ENCODE data around the gene WDFY2.
"Not testable (repeated sequence)": the region's sequence is repeated elsewhere in the genome, so short reads cannot be mapped to it uniquely, and the experiment has no call there.

The WDFY2 gene

DNA sequence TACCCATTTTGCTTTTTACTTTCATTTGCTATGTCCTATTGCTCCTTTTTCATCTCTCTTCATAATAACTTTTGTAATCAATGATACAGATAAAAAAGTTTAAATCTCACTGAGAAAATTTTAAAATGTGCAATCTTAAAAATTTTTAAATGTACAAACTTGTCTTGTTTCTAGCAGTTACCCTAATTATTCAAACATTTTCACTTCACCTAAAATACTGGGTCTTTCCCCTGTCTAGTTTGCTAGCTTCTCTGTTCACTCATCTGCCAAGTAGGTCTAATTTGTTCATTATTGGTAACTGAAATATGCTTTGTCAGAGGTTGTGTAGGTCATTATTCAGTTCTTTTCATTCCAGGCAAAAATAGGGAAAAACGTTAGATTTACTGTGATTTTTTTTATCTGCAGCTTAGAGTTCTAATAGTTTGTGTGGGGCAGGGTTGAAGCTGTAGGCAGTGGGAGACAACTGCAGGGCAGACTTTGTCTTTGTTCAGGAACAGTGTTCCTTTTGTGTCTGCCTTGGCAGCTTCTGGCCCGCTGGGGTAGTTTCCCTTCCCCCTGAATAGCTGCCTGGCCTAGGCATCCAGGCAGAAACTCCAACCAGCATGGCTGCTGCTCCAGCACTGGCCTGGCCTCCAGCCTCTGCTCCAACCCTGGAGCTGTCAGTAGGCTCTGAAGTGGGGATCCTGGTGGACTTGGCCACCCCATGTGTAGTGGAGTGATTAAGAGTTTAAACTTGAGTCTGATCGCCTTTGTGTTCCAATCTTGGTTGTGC, 48.5 kb downstream of the WDFY2 start:
- no peak for DNase-seq (ENCODE audit: low read depth in 2 of 2)

DNA sequence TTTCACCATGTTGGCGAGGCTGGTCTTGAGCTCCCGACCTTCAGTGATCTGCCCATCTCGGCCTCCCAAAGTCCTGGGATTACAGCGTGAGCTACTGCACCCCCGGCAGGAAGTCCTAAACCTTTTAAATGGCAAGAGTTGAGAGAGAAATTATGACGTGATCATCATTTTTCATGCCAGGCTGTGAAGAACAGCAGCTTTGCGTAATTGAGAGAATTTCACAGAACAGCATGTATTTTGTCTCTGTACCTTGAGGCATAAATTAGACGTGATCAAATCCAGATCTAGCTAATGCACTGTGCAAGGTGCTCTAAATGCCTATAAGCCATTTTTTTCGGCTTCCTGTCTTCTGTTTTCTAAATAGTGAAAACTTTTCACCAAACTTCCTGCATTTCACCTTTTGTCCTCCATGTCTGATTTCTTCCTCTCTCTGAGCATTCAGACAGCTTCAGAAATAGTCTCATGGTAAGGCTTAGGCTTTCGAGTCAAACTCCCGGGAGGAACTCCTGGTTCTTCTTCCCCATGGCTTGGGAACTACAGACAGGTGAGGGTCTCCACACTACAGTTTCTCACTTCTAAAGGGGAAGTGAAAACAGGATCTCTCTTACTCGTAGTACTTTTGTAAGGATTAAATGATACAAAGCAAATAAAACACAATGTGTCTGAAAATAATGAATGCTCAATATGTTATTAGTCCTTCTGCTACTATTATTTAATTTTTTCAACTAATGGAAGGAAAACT, 51.0 kb downstream of the WDFY2 start:
- no peak for DNase-seq (ENCODE audit: low read depth in 2 of 2)

DNA sequence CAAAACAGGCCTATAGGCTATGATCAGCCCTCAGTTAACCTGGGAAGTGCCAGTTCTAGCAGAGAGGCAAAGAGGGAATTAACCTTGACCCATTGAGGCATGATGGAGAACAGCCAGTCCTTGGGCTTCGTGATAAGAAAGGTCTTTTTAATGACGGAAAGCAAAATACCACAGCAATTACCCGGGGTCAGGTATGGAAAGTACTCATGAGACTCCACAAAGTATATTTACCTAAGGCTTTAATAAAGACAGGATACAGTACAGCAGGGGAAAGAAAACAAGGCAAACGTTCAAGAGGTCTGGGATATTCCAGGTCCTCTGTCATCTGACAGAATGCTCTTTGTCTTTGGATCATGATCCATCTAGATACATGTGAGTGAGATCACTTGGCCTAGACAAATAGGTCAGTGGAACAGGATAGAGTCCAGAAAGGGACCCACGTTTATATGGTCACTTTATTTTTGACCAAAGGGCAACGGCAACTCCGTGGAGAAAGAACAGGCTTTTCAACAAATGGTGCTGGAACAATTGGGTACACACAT, 52.2 kb downstream of the WDFY2 start:
- DNase-seq (ENCODE audit: low read depth in 2 of 2), result no peak

DNA sequence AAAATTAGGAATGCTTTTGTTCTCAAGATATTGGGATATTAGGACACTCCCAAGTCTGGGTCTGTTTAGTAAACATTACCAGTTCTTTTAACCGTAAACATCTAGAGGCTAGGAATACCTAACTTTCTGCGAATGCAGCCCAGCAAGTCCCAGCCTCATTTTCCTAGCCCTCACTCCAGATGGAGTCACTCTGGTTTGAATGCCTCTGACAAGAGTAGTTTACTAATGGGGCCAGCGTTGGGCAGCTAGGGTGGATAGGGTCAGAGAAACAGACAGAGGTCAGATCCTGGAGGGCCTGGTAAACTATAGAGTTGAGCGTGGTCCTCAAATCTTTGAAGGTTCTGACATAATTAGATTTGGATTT, 53.6 kb downstream of the WDFY2 start:
- DNase-seq (ENCODE audit: low read depth in 2 of 2), result no peak

DNA sequence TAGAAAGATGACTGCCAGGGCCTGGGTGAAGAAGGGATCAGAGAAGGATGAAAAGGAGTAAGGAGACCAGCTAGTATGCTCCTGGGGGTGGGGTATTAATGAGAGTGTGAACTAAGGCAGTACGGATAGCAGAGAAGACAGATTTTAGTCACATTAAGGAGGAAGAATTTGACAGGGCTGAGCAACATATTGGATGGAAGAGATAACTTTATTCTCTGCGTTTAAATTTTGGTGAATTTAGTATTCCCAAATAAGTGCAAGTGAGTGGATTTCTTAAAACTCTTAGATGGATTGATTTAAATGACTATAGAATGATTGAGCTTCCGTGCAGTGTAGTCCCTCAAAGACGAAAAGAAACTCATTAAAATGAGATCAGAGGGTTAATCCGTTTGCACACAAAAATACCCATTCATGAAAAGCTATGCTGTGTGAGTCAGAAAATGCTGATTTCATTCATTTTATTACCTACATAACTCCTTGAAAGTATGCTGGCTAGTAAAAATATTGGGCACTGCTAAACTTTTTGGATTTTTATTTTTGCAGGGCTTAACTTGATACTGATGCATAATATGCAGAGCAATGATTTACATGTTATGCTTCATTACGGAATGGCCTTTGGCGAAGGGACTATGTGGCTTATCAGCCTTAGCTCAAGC, 54.1 kb downstream of the WDFY2 start:
- DNase-seq (ENCODE audit: low read depth in 2 of 2), result no peak

DNA sequence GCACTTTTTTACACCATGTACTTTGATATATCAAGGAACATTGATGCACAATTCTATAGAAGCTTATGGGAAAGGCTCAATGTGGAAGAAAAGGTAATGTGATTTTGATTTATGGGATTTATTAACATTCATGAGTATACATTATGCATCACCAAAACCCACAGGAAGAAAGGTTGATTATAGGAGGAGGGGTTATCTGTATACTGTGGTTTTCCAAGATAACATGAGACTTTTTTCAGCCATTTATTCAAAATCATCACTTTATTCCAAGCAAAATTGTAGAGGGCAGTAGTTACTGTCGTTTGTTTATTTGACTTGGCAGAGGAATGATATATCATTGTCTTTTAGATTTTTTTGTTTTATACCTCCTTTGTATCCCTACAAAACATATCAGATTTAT, 54.9 kb downstream of the WDFY2 start:
- DNase-seq (ENCODE audit: low read depth in 2 of 2), result no peak

DNA sequence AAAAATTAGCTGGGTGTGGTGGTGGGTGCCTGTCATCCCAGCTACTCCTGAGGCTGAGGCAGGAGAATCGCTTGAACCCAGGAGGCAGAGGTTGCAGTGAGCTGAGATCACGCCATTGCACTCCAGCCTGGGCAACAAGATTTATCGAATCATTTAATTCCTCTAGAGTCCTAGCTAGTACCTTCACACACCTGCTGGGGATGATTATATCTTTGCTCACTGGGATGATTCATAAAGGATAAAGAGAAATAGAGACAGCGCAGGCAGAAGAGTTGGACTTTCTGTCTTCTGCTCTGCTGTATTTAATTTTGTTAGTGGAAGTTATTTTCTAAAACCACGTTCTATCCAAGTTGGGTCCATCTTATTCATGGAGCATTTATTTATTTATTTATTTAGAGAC, 56.4 kb downstream of the WDFY2 start:
- DNase-seq (ENCODE audit: low read depth in 2 of 2), result not testable (repeated sequence)

DNA sequence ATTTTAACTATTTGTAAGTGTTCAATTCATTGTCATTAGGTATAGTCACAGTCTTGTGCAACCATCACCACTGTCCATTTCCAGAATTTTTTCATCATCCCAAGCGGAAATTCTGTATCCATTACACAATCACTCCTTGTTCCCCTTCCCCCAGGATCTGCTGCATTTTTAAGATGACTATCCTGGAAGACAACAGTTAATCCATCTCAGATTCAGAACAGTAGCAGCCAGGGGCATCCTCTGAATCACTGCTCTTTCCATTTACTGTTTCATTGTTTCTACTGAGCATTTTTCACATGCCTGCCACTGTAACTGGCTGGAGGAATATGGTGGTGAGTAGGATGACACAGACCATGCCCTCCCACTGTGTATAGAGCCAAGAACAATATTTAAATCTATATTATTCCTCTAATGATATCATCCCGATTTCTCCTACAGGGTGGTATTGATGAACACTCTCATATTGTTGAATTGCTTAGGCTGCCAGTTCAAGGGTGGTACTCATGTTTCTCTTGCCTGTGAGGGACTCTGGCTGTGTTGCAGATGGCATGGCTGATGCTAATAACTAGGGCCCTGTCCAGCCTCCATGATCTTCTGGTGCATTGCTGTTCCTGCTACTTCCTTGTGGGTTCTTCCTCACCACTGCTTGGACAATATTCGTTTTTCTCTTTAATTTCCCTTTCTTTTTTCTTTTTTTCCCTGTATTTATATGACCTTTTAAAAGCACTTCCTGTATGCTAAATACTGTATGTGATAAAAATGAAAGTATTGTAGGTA, 59.0 kb downstream of the WDFY2 start:
- DNase-seq (ENCODE audit: low read depth in 2 of 2), result no peak

DNA sequence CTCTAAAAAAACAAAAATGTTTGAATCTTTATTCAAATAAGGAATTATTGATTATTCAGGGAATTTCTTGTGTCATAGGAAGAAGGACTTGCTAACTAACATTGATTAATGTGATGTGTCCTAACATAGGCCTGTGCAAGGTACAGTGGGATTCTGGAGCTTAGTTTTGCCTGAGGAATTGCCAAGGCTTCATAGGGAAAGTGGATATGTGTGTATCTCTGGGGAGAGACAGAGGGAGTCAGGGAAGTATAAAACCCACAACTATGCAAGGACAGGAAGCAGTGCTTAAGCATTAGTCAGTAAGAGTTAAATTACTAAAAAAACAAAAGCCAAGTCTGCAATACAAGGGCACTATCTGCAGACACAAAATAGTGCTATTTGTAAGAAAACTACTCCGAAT, 59.6 kb downstream of the WDFY2 start:
- DNase-seq (ENCODE audit: low read depth in 2 of 2), result no peak

DNA sequence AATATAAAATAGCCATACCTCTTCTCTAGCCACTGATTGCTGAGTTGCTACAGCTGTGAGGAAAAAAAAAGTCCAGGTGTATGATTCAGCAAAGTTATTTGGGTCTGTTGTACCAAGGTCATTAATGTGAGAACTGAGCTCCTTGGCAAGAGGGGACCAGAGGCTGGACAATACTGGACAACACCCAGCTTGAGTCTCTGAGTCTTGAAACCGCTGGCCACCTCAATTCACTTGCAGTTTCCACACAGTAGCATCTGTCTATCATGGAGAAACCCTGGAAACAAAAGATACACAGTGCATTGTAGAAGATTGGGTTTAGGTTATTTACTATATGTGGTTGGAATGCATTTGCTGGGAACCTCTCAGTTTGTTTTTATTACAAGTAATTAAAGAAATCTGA, 60.4 kb downstream of the WDFY2 start:
- no peak for DNase-seq (ENCODE audit: low read depth in 2 of 2)

DNA sequence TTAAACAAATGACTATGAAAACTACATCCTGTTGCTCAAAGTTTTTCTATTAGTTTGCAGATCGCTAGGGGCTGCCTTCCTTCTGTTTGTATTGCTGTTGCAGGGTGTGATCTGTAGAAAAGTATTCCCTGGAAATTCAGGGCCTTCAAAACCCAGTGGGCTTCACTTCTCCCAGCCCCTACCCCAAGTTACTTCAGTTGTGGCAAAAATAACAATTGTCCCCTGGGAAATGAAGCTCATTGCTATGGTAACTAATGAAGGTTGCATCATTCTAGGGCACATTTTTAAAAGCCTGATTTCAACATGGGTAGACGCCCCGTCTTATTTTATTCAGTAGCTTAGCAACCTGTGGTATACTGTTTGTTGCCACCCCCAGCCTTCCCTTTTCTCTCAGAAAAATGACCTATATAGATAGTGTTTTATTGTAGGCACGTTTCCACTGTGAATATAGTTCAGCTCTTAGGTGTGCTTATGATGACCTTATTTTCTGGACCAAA, 60.9 kb downstream of the WDFY2 start:
- no peak for DNase-seq (ENCODE audit: low read depth in 2 of 2)

DNA sequence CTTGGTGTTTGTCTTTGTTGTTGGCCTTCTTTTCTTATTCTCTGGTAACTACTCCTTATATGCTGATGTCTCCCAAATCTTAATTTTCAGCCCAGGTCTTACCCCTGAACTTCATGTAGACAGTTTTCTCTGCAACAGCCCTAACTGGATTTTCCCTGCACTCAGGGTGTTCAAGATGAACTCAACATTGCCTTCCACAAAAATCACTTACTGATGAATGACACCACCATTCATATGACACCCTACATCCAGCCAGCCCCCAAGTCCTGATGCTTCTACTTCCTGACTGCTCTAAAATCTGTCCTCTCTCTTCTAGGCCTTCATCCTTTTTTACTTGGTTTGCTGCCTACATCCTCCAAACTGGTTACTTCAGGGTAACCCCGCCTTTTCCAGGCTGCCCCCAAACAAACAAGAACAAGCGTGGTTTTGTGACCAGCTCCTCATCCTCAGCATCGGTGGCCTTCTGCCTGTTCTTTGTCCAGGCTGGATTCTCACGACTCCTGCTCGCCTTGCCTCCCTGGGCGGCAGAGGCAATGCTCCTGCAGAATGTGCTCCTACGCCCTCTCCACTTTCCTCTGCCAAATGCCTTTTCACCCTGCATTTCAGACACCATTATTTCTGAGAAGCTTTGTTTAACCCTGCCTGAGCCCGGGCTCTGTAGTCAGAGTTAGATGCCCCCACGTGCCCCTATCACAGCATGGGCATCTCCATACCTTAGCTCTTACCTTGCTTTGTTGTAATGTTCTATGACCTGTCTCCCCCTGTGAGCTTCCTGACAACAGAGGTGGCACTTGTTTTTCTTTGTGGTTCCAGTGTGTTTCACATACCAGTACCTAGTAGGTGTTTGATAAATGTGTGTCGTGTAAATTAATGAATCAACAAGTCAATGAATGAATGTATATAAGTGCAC, 61.8 kb downstream of the WDFY2 start:
- no peak for DNase-seq (ENCODE audit: low read depth in 2 of 2)

DNA sequence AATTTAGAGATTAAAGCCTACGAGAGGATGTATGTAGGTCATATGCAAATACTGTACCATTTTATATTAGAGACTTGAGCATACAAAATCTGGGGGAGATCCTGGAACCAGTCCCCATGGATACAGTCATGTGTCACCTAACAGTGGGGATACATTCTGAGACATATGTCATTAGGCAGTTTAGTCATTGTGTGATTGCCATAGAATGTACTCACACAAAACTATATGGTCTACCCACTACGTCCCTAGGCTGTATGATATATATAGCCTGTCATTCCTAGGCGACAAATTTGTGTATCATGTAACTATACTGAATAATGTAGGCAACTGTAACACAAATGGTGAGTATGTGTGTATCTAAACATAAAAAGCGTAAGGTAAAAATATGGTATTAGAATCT, 62.8 kb downstream of the WDFY2 start:
- no peak for DNase-seq (ENCODE audit: low read depth in 2 of 2)

DNA sequence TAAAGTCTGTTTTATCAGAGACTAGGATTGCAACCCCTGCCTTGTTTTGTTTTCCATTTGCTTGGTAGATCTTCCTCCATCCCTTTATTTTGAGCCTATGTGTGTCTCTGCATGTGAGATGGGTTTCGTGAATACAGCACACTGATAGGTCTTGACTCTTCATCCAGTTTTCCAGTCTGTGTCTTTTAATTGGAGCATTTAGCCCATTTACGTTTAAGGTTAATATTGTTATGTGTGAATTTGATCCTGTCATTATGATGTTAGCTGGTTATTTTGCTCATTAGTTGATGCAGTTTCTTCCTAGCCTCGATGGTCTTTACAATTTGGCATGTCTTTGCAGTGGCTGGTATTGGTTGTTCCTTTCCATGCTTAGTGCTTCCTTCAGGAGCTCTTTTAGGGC, 67.9 kb downstream of the WDFY2 start:
- DNase-seq (ENCODE audit: low read depth in 2 of 2), result not testable (repeated sequence)

DNA sequence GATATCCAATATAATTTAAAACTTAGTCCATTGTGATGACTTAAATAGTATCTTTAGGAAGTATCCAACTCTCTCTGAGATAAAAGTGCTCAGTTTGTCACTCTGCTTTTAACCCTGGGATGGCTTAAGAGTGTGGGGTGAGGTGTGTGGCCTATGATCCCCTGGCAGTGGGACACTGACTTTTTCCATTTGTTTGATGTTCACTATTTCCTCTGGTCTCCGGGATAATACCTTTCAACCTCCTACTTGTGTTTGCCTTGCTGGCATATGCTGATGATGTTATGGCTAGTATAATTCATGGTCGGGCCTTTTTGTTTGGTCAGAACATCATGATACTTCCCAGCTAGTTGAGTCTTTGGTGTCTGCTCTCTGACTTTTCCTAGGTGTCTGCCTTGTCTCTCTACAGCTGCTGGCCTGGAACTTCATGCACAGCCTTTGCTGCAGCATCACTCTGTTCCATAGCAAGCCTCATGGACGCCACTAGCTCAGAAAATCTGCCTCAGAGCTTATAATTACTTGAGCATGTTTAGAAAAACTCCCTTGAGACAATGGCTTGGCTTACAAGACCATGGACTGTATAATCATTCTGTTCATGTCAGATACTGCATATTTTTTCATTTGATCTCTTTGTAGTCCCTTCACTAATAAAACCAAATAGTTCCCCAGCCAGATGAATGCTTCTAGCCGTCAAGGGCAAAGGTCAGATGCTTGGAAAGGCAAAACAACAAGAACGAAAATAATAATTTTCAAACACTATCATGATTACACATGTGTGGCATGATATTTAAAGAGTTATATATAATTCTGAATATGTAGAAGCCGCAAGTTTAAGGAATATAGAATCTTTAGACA, 75.2 kb downstream of the WDFY2 start:
- DNase-seq (ENCODE audit: low read depth in 2 of 2), result no peak

DNA sequence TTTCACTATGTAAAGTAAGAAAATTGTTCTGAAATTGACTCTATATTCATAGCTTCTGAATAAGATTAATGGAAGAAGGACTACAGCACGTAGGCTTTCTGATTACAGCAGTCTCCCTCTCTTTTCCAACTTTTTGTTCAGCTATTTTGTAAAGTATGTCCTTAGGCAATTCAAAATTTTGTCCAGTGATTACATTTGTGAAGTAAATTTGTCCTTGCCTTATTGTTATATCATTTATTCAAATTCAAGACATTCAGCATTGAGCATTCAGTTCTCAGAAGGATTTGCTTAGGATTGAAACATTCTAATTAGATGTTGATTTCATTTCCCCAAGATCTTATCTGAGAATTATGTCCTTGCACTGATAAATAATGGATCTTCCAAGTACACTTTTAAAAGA, 76.6 kb downstream of the WDFY2 start:
- DNase-seq (ENCODE audit: low read depth in 2 of 2), result no peak

DNA sequence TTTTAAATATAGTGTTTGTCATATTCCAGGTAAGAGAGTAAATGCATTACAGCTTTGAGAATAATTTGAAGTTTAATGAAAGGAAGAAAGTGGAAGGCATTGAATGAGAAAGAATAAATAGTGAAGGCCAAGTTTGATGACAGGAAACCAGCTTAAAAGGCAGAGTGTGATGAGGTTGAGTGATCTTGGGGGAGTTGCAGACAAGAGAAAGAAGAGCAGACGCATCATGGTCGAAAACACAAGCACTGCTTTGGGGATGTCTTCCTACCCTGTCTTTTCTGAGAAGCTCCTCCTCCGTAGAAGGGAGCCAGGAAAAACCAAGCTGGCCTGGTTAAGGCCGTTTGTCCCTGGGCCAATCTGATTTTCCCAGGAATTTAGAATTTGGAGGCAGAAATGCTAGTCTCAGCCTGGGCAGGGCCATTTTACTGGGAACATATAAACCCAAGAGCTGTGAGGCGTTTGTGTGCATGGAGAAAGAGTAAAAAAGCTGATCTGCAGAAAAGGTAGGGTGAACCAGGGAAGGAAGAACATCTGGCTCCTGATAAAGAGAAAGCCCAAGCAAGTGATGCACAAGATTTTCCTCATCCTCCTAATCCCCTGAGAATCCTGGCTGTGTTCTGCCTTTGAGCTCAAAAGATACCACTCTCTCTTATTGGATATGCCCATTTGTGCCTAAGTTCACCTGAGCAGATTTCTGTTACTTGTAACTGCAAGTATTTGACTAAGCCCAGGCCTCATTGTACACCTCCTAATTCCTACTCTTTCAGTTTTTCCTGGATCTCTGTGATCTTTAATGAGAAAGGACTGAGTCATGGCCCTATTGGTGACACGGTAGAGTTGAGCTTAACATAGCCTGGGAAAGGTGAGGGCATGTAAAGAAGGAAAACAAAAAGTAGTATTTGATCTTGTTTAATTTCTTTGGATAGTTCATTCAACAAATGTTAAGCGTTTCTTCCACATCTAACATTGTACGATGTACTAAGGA, 80.0 kb downstream of the WDFY2 start:
- no peak for DNase-seq (ENCODE audit: low read depth in 2 of 2)

DNA sequence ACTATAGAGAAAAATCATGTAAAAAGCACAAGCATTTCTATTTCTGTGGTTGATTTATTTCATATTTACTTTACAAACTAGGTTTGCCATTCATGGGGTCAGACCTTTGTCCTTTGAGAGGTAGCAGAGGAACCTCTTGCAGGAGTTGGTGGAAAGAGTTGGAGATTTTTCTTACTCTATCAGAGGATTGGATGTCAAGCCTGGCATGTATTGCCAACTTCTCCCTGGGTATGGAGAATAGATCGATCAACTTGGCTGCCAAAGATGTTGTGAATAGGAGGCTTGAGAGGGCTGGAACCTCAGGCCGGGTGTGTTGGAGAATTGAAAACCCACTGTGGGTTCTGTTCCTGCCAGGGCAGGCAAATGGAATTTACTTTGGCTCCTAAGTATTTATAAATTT, 81.2 kb downstream of the WDFY2 start:
- no peak for DNase-seq (ENCODE audit: low read depth in 2 of 2)

DNA sequence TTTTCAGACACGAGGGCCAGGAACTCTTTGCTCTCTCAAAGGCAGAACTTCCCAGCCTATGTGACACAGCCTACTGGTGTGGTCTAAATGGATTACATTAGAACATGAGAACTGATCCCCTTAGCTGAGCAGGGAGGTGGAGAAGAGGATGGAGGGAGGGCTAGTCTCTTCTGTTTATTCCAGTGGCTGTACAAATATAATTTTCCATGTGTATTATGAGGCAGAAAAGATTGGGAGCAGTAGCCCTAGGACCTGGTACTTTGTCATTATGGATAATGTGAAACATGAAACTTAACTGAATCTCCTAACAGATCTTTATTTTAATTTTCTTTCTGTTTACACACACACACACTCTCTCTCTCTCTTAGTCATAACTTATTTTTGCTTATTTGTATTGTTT, 82.1 kb downstream of the WDFY2 start:
- DNase-seq (ENCODE audit: low read depth in 2 of 2), result no peak

Data from stimulated activated CD8-positive, alpha-beta memory T cell treated with anti-CD3 and anti-CD28 coated beads, Interleukin-7, amount 100 ng/mL, for 4 hours (primary cell).